ENCODE data around the gene OR6B2. TPM values are rescaled to one million over a fixed set of nuclear protein-coding genes. Genes with fewer than 3 reads are reported as not detected.

OR6B2 gene
- total RNA-seq, 1 experiment from 2014 or later, result not detected

Other genes with a start within 250 kb of the OR6B2 start
- 184 and 192 TPM in 2 replicates for gene NDUFA10, start 5.1 kb downstream of the OR6B2 start, total RNA-seq (2014; rRNA removed; shearing (Covaris generic))
- gene OR6B3, start 23.1 kb upstream of the OR6B2 start, total RNA-seq (2014; rRNA removed; shearing (Covaris generic)), result not detected in 2 replicates
- gene COPS9, start 105.9 kb upstream of the OR6B2 start, total RNA-seq (2014; rRNA removed; shearing (Covaris generic)), result 188 and 273 TPM in 2 replicates
- not detected in 2 replicates for gene OTOS, start 110.2 kb upstream of the OR6B2 start, total RNA-seq (2014; rRNA removed; shearing (Covaris generic))

Measured in H4 (cell line).